KMS-11 (cell line): ENCODE data around the gene ECHS1.
A peak's percentile ranks its signal among the peaks of the same experiment; 100 is the strongest.

Source experiments
- H2AFZ ChIP-seq: fragments of 200-600 bp; sonication (generic); 2 replicates; pipeline ENCODE4 v1.6.1; 2016; ENCODE audit warnings: antibody characterized with exemption, mixed run types, low read depth
- H3K27ac ChIP-seq: fragments of 200-600 bp; sonication (generic); 2 replicates; pipeline ENCODE4 v1.6.1; 2016; ENCODE audit warnings: mild to moderate bottlenecking, mixed run types
- H3K27me3 ChIP-seq: fragments of 200-600 bp; sonication (generic); 2 replicates; pipeline ENCODE4 v1.6.1; 2017; ENCODE audit warnings: mild to moderate bottlenecking, low read depth, mixed run types, moderate library complexity; ENCODE audit not compliant: insufficient read depth
- H3K36me3 ChIP-seq: fragments of 200-600 bp; sonication (generic); 2 replicates; pipeline ENCODE4 v1.6.1; 2017; ENCODE audit warnings: mild to moderate bottlenecking, mixed run types; ENCODE audit not compliant: insufficient read depth
- H3K4me1 ChIP-seq: fragments of 200-600 bp; sonication (generic); 2 replicates; pipeline ENCODE4 v1.6.1; 2016; ENCODE audit warnings: mild to moderate bottlenecking, low read depth, mixed run types; ENCODE audit not compliant: poor library complexity, severe bottlenecking
- H3K4me2 ChIP-seq: fragments of 200-600 bp; sonication (generic); 2 replicates; pipeline ENCODE4 v1.7.0; 2016; ENCODE audit warnings: mild to moderate bottlenecking, mixed run types
- H3K4me3 ChIP-seq: fragments of 200-600 bp; sonication (generic); IDR thresholded peaks from 2 replicates; pipeline ENCODE4 v1.6.1; 2017; ENCODE audit warnings: low read depth, low read length, mixed read lengths; ENCODE audit not compliant: insufficient read depth
- H3K79me2 ChIP-seq: fragments of 200-600 bp; sonication (generic); 2 replicates; pipeline ENCODE4 v1.6.1; 2016; ENCODE audit warnings: low read depth, mixed run types; ENCODE audit not compliant: insufficient read depth
- H3K9ac ChIP-seq: fragments of 200-600 bp; sonication (generic); 2 replicates; pipeline ENCODE4 v1.6.1; 2016; ENCODE audit warnings: mild to moderate bottlenecking, mixed run types
- H4K20me1 ChIP-seq: fragments of 200-600 bp; sonication (generic); 2 replicates; pipeline ENCODE4 v1.6.1; 2016; ENCODE audit warnings: mild to moderate bottlenecking, mixed run types; ENCODE audit not compliant: insufficient read depth
- CTCF ChIP-seq: fragments of 200-600 bp; sonication (generic); conservative IDR thresholded peaks from 2 replicates; pipeline ENCODE4 v1.6.1; 2017; ENCODE audit warnings: low read depth, mild to moderate bottlenecking, antibody characterized with exemption, low read length, moderate library complexity, mixed read lengths

Gene ECHS1

GRCh38 chr10:133373174-133374090 lies at the start of gene ECHS1:
Gene ECHS1 (minus strand): TSS chr10:133373354. CDS start chr10:133373333, 21 bp downstream.
- Histone ChIP-seq H3K27ac (no peak within 1 kb of the TSS), H3K79me2 (no peaks in the 10 kb centered on the region), H4K20me1 (no peaks in the 10 kb centered on the region), H3K4me3 (no peak within 1 kb of the TSS), H3K36me3 (no peaks in the 10 kb centered on the region), H3K9ac (peak within 1 kb of the TSS; percentile 32; the same call in 1 of the 2 replicates), H3K4me1 (peaks cover 6% of the 10 kb centered on the region), H3K4me2 (peak within 1 kb of the TSS; percentile 54), H3K27me3 (no peaks in the 10 kb centered on the region; the same call in 1 of the 2 replicates), H2AFZ (peak within 1 kb of the TSS; percentile 57)
- no peak for TF ChIP-seq CTCF

GRCh38 chr10:133422223-133422806 lies 49.2 kb upstream of the ECHS1 start:
- Histone ChIP-seq H3K27ac (no peak overlapping the region), H3K4me3 (no peak overlapping the region), H3K9ac (no peak overlapping the region), H3K79me2 (no peaks in the 10 kb centered on the region), H4K20me1 (no peaks in the 10 kb centered on the region), H3K4me1 (no peaks in the 10 kb centered on the region), H3K27me3 (no peaks in the 10 kb centered on the region), H3K4me2 (no peak overlapping the region), H3K36me3 (no peaks in the 10 kb centered on the region), H2AFZ (no peak overlapping the region)
- TF ChIP-seq CTCF = no peak

GRCh38 chr10:133421336-133422222 lies 48.4 kb upstream of the ECHS1 start:
- no peak overlapping the region for H3K27ac ChIP-seq
- no peaks in the 10 kb centered on the region for H3K4me1 ChIP-seq
- H2AFZ ChIP-seq = no peak overlapping the region
- H4K20me1 ChIP-seq = no peaks in the 10 kb centered on the region
- H3K4me3 ChIP-seq = no peak overlapping the region
- no peaks in the 10 kb centered on the region for H3K79me2 ChIP-seq
- H3K36me3 ChIP-seq = no peaks in the 10 kb centered on the region
- H3K9ac ChIP-seq = no peak overlapping the region
- no peak overlapping the region for H3K4me2 ChIP-seq
- H3K27me3 ChIP-seq = no peaks in the 10 kb centered on the region
- TF ChIP-seq CTCF = no peak

- Histone ChIP-seq H3K4me3 (no peak overlapping the region), H3K79me2 (no peaks in the 10 kb centered on the region), H3K4me2 (no peak overlapping the region), H3K9ac (no peak overlapping the region), H3K27me3 (no peaks in the 10 kb centered on the region), H3K27ac (no peak overlapping the region), H3K36me3 (no peaks in the 10 kb centered on the region), H4K20me1 (no peaks in the 10 kb centered on the region), H3K4me1 (no peaks in the 10 kb centered on the region), H2AFZ (no peak overlapping the region)
- no peak for TF ChIP-seq CTCF
Measured at GRCh38 chr10:133420579-133420978, 47.4 kb upstream of the ECHS1 start.
